Measurements from ENCODE around the gene CCT7. TPM values are rescaled to one million over a fixed set of nuclear protein-coding genes. Genes with fewer than 3 reads are reported as not detected.

Gene CCT7
- total RNA-seq, 3 donors from 2014 or later, result 180 to 223 (median 187) TPM

DNA sequence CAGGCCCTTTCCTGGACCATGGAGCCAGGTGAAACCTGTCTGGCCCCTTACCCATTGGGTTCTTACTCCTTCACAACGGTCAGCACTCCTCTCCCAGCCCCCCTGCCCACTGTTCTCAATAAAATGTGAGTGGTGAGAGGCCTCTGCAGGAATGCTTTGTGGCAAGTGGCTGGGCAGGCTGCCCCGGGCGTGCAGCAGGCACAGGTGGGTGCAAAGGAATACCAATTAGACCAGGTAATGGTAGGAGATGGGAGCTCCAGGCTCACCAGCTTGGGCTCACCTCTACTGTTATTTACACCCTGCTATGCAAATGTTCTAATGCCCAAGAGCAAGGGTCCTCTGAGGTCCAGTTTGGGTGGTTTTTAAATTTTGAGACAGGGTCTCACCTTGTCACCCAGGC is 7.0 kb upstream of the CCT7 start:
- no peak for TF ChIP-seq POLR2A (IDR thresholded peaks at IDR 0.05)
- Histone ChIP-seq H3K27me3 (no peaks in the 10 kb centered on the region), H3K4me1 (no peaks in the 10 kb centered on the region), H3K36me3 (no peaks in the 10 kb centered on the region), H3K27ac (no peak overlapping the region), H3K9me3 (no peaks in the 10 kb centered on the region), H3K4me3 (no peak overlapping the region)
- DNase-seq (ENCODE audit: low spot score in 2 of 2), result no peak
- intact Hi-C loops (cut with DNase I; ENCODE audit: low total_unique reads), result no loop called here

DNA sequence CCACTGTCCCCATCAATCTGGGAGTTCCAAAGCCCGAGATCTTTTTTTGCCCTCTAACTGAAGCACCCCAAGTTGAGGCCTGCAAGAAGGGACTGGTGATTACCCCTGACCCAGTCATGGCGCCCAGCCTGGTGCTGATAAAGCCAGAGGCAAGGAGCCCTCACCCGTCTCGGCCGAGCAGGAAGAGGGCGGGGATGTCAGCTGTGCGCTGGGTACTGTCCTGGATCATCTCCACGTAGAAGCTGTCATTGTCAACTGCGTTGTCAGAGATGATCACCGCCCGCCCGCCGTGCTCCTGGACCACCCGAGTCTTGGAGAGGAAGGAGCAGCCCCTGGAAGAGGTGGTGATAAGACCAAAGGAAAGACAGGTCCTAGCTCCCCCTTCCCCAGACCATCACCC is 5.5 kb upstream of the CCT7 start:
- Histone ChIP-seq H3K4me3 (no peak overlapping the region), H3K36me3 (no peaks in the 10 kb centered on the region), H3K4me1 (no peaks in the 10 kb centered on the region), H3K9me3 (no peaks in the 10 kb centered on the region), H3K27me3 (no peaks in the 10 kb centered on the region), H3K27ac (no peak overlapping the region)
- no peak for DNase-seq (ENCODE audit: low spot score in 2 of 2)
- TF ChIP-seq, protein P1, sequence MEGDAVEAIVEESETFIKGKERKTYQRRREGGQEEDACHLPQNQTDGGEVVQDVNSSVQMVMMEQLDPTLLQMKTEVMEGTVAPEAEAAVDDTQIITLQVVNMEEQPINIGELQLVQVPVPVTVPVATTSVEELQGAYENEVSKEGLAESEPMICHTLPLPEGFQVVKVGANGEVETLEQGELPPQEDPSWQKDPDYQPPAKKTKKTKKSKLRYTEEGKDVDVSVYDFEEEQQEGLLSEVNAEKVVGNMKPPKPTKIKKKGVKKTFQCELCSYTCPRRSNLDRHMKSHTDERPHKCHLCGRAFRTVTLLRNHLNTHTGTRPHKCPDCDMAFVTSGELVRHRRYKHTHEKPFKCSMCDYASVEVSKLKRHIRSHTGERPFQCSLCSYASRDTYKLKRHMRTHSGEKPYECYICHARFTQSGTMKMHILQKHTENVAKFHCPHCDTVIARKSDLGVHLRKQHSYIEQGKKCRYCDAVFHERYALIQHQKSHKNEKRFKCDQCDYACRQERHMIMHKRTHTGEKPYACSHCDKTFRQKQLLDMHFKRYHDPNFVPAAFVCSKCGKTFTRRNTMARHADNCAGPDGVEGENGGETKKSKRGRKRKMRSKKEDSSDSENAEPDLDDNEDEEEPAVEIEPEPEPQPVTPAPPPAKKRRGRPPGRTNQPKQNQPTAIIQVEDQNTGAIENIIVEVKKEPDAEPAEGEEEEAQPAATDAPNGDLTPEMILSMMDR (IDR thresholded peaks at IDR 0.05), result no peak
- TF ChIP-seq POLR2AphosphoS5 (IDR thresholded peaks at IDR 0.05) (no peak), POLR2A (IDR thresholded peaks at IDR 0.05) (no peak)
- intact Hi-C loops (cut with DNase I; ENCODE audit: low total_unique reads), result no loop called here

DNA sequence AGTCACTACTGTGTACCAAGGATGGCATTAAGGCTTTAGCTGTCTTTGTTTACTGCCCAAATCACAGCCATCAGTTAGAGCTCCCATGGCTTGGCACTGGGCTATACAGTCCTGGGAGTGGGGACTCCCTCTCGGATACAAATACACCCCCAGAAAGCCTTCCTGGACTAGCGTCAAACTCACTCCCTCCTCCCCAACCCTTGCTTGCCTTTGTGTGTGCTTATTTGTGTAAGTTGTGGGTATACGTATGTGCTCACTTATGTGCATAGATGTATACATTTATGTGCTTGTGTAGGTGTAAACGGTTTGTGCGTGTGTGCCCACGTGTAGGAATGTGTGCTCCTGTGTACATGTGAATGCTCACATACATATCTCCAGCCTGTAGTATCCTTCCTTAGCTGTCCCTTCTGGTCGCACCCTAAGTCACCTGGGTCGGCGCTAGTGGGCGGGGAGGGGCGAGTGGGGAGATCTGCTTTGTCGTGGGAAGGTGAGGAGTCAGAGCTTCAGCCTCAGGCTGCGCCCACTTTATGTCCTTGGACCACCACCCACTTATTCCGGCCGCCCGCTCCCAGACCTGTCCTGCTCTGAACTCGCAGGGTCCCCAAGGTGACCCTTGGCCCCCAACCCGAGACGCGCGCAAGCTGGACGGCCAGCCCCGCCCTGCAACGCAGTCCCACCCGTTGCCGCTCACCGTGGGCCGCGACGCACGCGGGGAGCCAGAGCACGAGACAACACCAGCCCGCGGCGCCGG is 1.5 kb upstream of the CCT7 start:
- peak overlapping the region; percentile 67 to 89 (median 88) for H3K4me3 ChIP-seq
- H3K27ac ChIP-seq, result peak overlapping the region; percentile 59 to 94
- no peaks in the 10 kb centered on the region for H3K27me3 ChIP-seq
- TF ChIP-seq POLR2AphosphoS5 (IDR thresholded peaks at IDR 0.05) (no peak), POLR2A (IDR thresholded peaks at IDR 0.05) (no peak)
- TF ChIP-seq, protein P1 (IDR thresholded peaks at IDR 0.05), result no peak
- no peaks in the 10 kb centered on the region for H3K4me1 ChIP-seq
- H3K9me3 ChIP-seq, result no peaks in the 10 kb centered on the region
- H3K36me3 ChIP-seq, result no peaks in the 10 kb centered on the region
- intact Hi-C loops (cut with DNase I; ENCODE audit: low total_unique reads), result no loop called here
- peak in 1 of 2 donors; percentile 29 for DNase-seq (ENCODE audit: low spot score in 2 of 2)

DNA sequence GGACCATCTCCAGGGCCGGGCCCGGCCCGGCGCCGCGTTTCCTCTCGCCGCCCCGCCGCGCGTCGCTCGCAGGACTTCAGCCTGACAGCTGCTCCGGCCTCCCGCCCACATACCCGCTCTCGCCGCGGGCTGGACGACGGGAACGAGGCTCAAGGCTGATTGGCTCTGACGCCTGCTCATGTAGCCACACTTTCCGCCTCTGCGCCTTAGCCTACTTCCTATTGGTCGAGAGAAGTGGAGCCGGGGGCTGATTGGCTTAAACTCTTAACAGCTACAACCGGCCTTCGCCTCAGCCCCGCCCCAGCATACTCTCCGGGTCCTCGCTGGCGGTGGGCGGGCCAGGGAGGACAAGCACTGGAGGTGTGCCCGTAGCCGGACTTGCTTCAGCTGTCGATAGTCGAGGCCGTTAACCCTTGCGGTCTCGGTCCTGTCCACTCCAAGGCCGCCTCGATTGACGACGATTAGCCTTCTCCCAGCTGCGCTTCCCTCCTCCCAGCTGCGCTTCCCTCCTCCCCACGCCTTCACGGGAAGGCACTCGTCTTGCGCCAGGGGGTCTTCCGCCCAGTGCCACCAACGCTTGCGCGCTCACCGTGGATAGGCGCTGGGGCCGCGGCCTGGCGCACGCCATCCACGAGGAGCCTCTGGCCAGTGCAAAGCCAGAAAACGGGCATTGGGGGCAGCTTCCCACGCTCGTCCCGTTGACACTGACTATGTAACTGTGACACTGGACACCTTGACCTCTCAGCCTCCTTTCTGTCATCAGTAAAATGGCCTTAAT is 765 bp upstream of the CCT7 start, which contains the start of gene PRADC1:
TSS of gene PRADC1 (minus strand) at position 86 of the 778 bp plus-strand sequence. CDS start at position 7, 79 bp downstream.
- Histone ChIP-seq H3K27me3 (no peaks in the 10 kb centered on the region), H3K4me1 (no peaks in the 10 kb centered on the region), H3K4me3 (peak within 1 kb of the TSS; percentile 67 to 89 (median 88)), H3K27ac (peak within 1 kb of the TSS; percentile 92 to 94), H3K36me3 (no peaks in the 10 kb centered on the region), H3K9me3 (no peaks in the 10 kb centered on the region)
- TF ChIP-seq POLR2AphosphoS5 (IDR thresholded peaks at IDR 0.05), result peak in 2 of 3 donors; percentile 8 to 11
- TF ChIP-seq, protein P1 (IDR thresholded peaks at IDR 0.05), result no peak
- peak; percentile 99 to 100 for DNase-seq (ENCODE audit: low spot score in 2 of 2)
- intact Hi-C loops (cut with DNase I; ENCODE audit: low total_unique reads), result no loop called here

DNA sequence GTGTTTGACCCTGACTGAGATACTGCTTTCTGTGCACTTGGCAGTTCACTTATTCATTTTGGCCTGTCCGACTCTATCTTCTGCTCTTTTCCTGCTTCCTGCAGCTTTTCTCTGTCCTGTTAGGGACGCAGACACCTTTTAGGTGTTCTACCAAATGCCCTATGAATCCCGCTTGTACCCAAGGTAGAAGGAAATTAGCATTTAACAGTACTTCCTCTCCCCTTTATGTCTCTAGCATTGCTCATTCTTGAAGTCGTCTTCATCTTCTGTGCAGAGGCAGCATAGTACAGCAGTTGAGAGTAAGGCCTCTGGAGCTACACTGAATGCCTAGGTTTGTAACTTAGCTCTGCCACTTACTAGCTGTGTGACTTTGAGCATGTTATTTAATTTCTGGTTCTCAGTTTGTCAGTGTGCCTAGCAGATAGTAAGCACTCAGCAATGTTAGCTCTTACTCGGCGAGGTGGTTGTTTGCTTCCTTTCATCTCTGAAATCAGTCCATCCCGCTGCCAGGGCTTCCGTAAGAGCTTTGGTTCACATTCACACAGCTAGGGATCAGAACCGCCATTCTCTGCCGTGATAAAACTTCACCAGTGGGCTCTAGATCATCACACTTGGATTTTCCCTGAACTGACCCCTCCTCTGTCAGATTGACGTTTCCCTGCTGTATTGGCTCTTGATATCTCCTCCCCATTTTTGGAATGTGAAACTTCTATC is 1.4 kb downstream of the CCT7 start:
- peak overlapping the region; percentile 67 to 89 (median 88) for H3K4me3 ChIP-seq
- no peaks in the 10 kb centered on the region for H3K36me3 ChIP-seq
- intact Hi-C loops (cut with DNase I; ENCODE audit: low total_unique reads), result no loop called here
- H3K9me3 ChIP-seq, result no peaks in the 10 kb centered on the region
- TF ChIP-seq POLR2AphosphoS5 (IDR thresholded peaks at IDR 0.05), result no peak
- TF ChIP-seq, protein P1 (IDR thresholded peaks at IDR 0.05), result no peak
- no peak for TF ChIP-seq POLR2A (IDR thresholded peaks at IDR 0.05)
- H3K27me3 ChIP-seq, result no peaks in the 10 kb centered on the region
- H3K27ac ChIP-seq, result peak overlapping the region; percentile 92 to 94
- no peak for DNase-seq (ENCODE audit: low spot score in 2 of 2)
- no peaks in the 10 kb centered on the region for H3K4me1 ChIP-seq

Measured in breast epithelium (tissue), 4 donors.